ENCODE results near the gene PDZD7.

PDZD7 gene

GRCh38 chr10:101060951-101061623 lies 30.2 kb upstream of the PDZD7 start:
- DNase-seq: peak; percentile 89

- DNase-seq: peak; percentile 89
These were observed 29.4 kb upstream of the PDZD7 start for GRCh38 chr10:101060036-101060950.

GRCh38 chr10:101056365-101057151 lies 25.6 kb upstream of the PDZD7 start:
- no peak for DNase-seq

- no peak for DNase-seq
These were observed 24.5 kb upstream of the PDZD7 start for GRCh38 chr10:101055411-101055810.

GRCh38 chr10:101054876-101055275 lies 23.9 kb upstream of the PDZD7 start:
- no peak for DNase-seq

GRCh38 chr10:101054351-101054750 lies 23.4 kb upstream of the PDZD7 start:
- DNase-seq: no peak

- no peak for DNase-seq
These were observed 22.6 kb upstream of the PDZD7 start for GRCh38 chr10:101053516-101053915.

- DNase-seq: no peak
These were observed 21.4 kb upstream of the PDZD7 start for GRCh38 chr10:101052285-101052684.

- peak; percentile 30 for DNase-seq
These were observed 19.5 kb upstream of the PDZD7 start for GRCh38 chr10:101050208-101051069.

GRCh38 chr10:101047961-101048892 lies 17.3 kb upstream of the PDZD7 start:
- peak; percentile 58 for DNase-seq

GRCh38 chr10:101047268-101047667 lies 16.3 kb upstream of the PDZD7 start:
- no peak for DNase-seq

GRCh38 chr10:101046332-101047238 lies 15.7 kb upstream of the PDZD7 start:
- DNase-seq: peak; percentile 28

- DNase-seq: no peak
These were observed 13.2 kb upstream of the PDZD7 start for GRCh38 chr10:101044117-101044516.

- DNase-seq: no peak
These were observed 12.4 kb upstream of the PDZD7 start for GRCh38 chr10:101043363-101043707.

- DNase-seq: peak; percentile 83
These were observed 11.9 kb upstream of the PDZD7 start for GRCh38 chr10:101042667-101043362.

GRCh38 chr10:101042118-101042517 lies 11.2 kb upstream of the PDZD7 start:
- DNase-seq: no peak

- DNase-seq: peak; percentile 40
These were observed 10.4 kb upstream of the PDZD7 start for GRCh38 chr10:101041252-101041761.

GRCh38 chr10:101040851-101041250 lies 9.9 kb upstream of the PDZD7 start:
- no peak for DNase-seq

GRCh38 chr10:101040061-101040460 lies 9.1 kb upstream of the PDZD7 start:
- DNase-seq: no peak

All from NCI-H526 treated with DMSO at 0.1 percent for 48 hours (cell line).